ENCODE measurements around the gene SLC6A9. TPM values are rescaled to one million over a fixed set of nuclear protein-coding genes. Genes with fewer than 3 reads are reported as not detected.

SLC6A9 gene
- total and polyA plus RNA-seq, 2 of the 8 experiments (the other 6 are each of a cell fraction or from before 2014, with no cell fraction given) = 20.2 to 24.2 TPM

DNA sequence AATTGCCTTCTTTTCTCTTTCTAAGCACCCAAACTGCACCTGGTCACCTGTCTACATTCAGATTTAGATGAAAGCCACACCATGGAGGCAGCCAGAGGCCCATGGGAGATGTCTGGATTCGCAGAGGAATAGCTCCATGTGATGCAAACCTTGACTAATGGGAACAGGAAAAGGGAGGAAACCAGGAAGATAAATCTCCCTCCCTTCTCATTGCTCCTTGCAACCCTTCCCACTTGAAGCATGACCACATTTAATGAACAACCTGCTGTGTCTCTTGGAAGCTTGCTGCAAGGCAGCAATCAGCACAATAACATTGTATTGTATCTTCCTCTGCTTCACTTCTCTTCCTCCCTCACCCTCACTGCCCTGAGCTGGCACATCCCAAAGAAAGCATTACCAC is 44.8 kb upstream of the SLC6A9 start:
- no peak overlapping the region for H3K4me2 ChIP-seq (ENCODE audit: insufficient read depth in 1 of 2, low read depth in 2 of 2, low read length in 2 of 2)
- H3K4me1 ChIP-seq (replicated peaks in 1 of 4; ENCODE audit: control insufficient read depth in 3 of 4, insufficient read depth in 4 of 4, low read length in 3 of 4) = peaks cover 0 to 4% (median 2%) of the 10 kb centered on the region in 4 experiments; a peak in 2 of 7 replicates
- no peaks in the 10 kb centered on the region for H3K79me2 ChIP-seq (ENCODE audit: control insufficient read depth in 1 of 2, insufficient read depth in 2 of 2, low read length in 2 of 2)
- 0 out of 2 replicates have a peak overlapping the region, but pooled peaks have one; percentile 55 for H2BK20ac ChIP-seq (ENCODE audit: low read length)
- no peaks in the 10 kb centered on the region for H3K79me1 ChIP-seq (ENCODE audit: low read depth, low read length)
- no peaks in the 10 kb centered on the region for H4K20me1 ChIP-seq (replicated peaks in 1 of 2; ENCODE audit: control insufficient read depth in 1 of 2, insufficient read depth in 2 of 2, low read length in 2 of 2)
- no peaks in the 10 kb centered on the region for H3K36me3 ChIP-seq (ENCODE audit: control insufficient read depth in 2 of 4, insufficient read depth in 4 of 4, low read length in 3 of 4)
- FAIRE-seq (no peak), DNase-seq (ENCODE audit: low read depth in 1 of 2, low spot score in 2 of 2) (no peak)
- 86% methylated on average over 1 of the region's 1 CpG; no CpG with 5 or more reads in 1 of the 2 experiments for WGBS, 2 experiments (ENCODE audit: extremely low coverage in 1 of 2, insufficient coverage in 1 of 2, insufficient read length in 1 of 2, insufficient replicate concordance in 2 of 2, low coverage in 1 of 2, low lambda C conversion rate in 2 of 2, missing lambda C conversion rate in 1 of 2)
- H3K4ac ChIP-seq (replicated peaks; ENCODE audit: insufficient read length, low read depth, low read length) = no peak overlapping the region
- H2BK5ac ChIP-seq (ENCODE audit: low read depth, low read length) = no peak overlapping the region
- CTCF ChIA-PET (ENCODE audit: partially characterized antibody) = interaction anchor here (0.7 to 1.6 kb wide), 3 partner anchors 27 to 163 kb away, joined by 3 to 4 read pairs (median 3); no protein-coding TSS in a partner anchor
- no peak overlapping the region for H3K14ac ChIP-seq (ENCODE audit: insufficient read length)
- H2BK120ac ChIP-seq (replicated peaks; ENCODE audit: low read depth, low read length) = no peak overlapping the region
- H3K9ac ChIP-seq (replicated peaks in 1 of 4; ENCODE audit: extremely low read depth in 1 of 4, low read depth in 3 of 4, low read length in 3 of 4) = no peak overlapping the region
- no peaks in the 10 kb centered on the region for H3K9me3 ChIP-seq (ENCODE audit: insufficient read depth in 2 of 2, low read depth in 1 of 2, low read length in 1 of 2)
- H3K23me2 ChIP-seq (ENCODE audit: low read depth, low read length) = no peaks in the 10 kb centered on the region; the same call in 1 of the 2 replicates
- H2BK12ac ChIP-seq (ENCODE audit: low read depth, low read length) = no peak overlapping the region
- peak overlapping the region; percentile 28; the same call in 1 of the 2 replicates for H2AFZ ChIP-seq (ENCODE audit: low read length)
- H2AK5ac ChIP-seq (ENCODE audit: low read depth, low read length) = no peak overlapping the region
- no peak overlapping the region for H3K4me3 ChIP-seq (ENCODE audit: extremely low read depth in 1 of 4, insufficient read depth in 2 of 4, low read depth in 3 of 4, low read length in 4 of 4)
- H3K23ac ChIP-seq (ENCODE audit: insufficient read length) = no peak overlapping the region
- POLR2A ChIA-PET (ENCODE audit: partially characterized antibody) = interaction anchor here (0.6 kb wide), 1 partner anchor 532 kb away, joined by 4 read pairs; no protein-coding TSS in a partner anchor
- H3K56ac ChIP-seq (replicated peaks; ENCODE audit: insufficient read length, low read depth, low read length) = no peak overlapping the region
- H4K91ac ChIP-seq (replicated peaks; ENCODE audit: insufficient read length, low read length) = no peak overlapping the region
- H4K5ac ChIP-seq (ENCODE audit: insufficient read length, low read depth, low read length) = no peak overlapping the region
- H3K18ac ChIP-seq (ENCODE audit: extremely low read depth, low read length) = no peak overlapping the region
- no peak overlapping the region for H3K27ac ChIP-seq (ENCODE audit: low read depth, low read length)
- H3K27me3 ChIP-seq (replicated peaks in 1 of 4; ENCODE audit: control insufficient read depth in 3 of 4, extremely low read depth in 1 of 4, insufficient read depth in 3 of 4, low read length in 3 of 4) = peaks cover 0 to 4% (median 1%) of the 10 kb centered on the region in 4 experiments; a peak in 1 of 7 replicates
- H4K8ac ChIP-seq (ENCODE audit: extremely low read depth, insufficient read depth, low read length) = no peak overlapping the region
- no peak overlapping the region for H2BK15ac ChIP-seq (ENCODE audit: low read length)
- TF ChIP-seq CEBPB (IDR thresholded peaks at IDR 0.05; ENCODE audit: low read depth, low read length) = no peak
- TF ChIP-seq, protein P1, sequence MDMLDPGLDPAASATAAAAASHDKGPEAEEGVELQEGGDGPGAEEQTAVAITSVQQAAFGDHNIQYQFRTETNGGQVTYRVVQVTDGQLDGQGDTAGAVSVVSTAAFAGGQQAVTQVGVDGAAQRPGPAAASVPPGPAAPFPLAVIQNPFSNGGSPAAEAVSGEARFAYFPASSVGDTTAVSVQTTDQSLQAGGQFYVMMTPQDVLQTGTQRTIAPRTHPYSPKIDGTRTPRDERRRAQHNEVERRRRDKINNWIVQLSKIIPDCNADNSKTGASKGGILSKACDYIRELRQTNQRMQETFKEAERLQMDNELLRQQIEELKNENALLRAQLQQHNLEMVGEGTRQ (IDR thresholded peaks at IDR 0.05; ENCODE audit: low read length) = no peak
- TF ChIP-seq RNF2 (IDR thresholded peaks at IDR 0.05; ENCODE audit: borderline replicate concordance, low read depth, low read length, missing control alignments, poor library complexity, severe bottlenecking) = no peak
- no peak for TF ChIP-seq FOSL1 (IDR thresholded peaks at IDR 0.05; ENCODE audit: insufficient read depth, low read depth, low read length)
- TF ChIP-seq CTBP2 (IDR thresholded peaks at IDR 0.05; ENCODE audit: borderline replicate concordance, insufficient read depth, insufficient read length, low read length) = no peak
- TF ChIP-seq MAFK (IDR thresholded peaks at IDR 0.05; ENCODE audit: low read depth, low read length) = no peak
- no peak for TF ChIP-seq ATF3 (IDR thresholded peaks at IDR 0.05; ENCODE audit: insufficient read depth, low read depth, low read length)
- no peak for TF ChIP-seq SAP30 (IDR thresholded peaks at IDR 0.05; ENCODE audit: insufficient read depth, insufficient replicate concordance, low read length)
- TF ChIP-seq GABPA (IDR thresholded peaks at IDR 0.05; ENCODE audit: borderline replicate concordance, insufficient read depth, low read length) = no peak

Measured in H1 (cell line).